ENCODE data around the gene ACSS2.
A peak's percentile ranks its signal among the peaks of the same experiment; 100 is the strongest.

ACSS2 gene

GRCh38 chr20:34952671-34953070, 76.3 kb downstream of the ACSS2 start:
- no peak for DNase-seq

- DNase-seq, result no peak
These were observed 77.5 kb downstream of the ACSS2 start for GRCh38 chr20:34953960-34954359.

GRCh38 chr20:34954904-34955230, 78.5 kb downstream of the ACSS2 start:
- peak; percentile 63 for DNase-seq

GRCh38 chr20:34955231-34956040, 79.0 kb downstream of the ACSS2 start, which contains the start of the genes GSS and MYH7B:
TSS of gene GSS (minus strand) at chr20:34955806. CDS start at chr20:34951852, 3,954 bp downstream.
TSS of gene MYH7B (plus strand) at chr20:34955868. CDS start at chr20:34978006, 22,138 bp downstream.
- peak; percentile 96 for DNase-seq

- no peak for DNase-seq
These were observed 79.6 kb downstream of the ACSS2 start for GRCh38 chr20:34956041-34956458.

GRCh38 chr20:34956751-34957472, 80.5 kb downstream of the ACSS2 start:
- no peak for DNase-seq

GRCh38 chr20:34964486-34964885, 88.1 kb downstream of the ACSS2 start:
- no peak for DNase-seq

GRCh38 chr20:34965051-34965450, 88.6 kb downstream of the ACSS2 start:
- DNase-seq, result no peak

GRCh38 chr20:34967421-34967820, 91.0 kb downstream of the ACSS2 start:
- no peak for DNase-seq

- no peak for DNase-seq
These were observed 91.8 kb downstream of the ACSS2 start for GRCh38 chr20:34968042-34968775.

- DNase-seq, result no peak
These were observed 93.9 kb downstream of the ACSS2 start for GRCh38 chr20:34970193-34970840.

GRCh38 chr20:34970846-34971560, 94.6 kb downstream of the ACSS2 start:
- no peak for DNase-seq

- DNase-seq, result no peak
These were observed 95.3 kb downstream of the ACSS2 start for GRCh38 chr20:34971561-34972235.

- no peak for DNase-seq
These were observed 97.8 kb downstream of the ACSS2 start for GRCh38 chr20:34974246-34974645.

GRCh38 chr20:34976286-34976685, 99.9 kb downstream of the ACSS2 start:
- DNase-seq, result no peak

Data from NCI-H1105 treated with DMSO at 0.1 percent for 48 hours (cell line).